ENCODE measurements around the gene COMTD1. TPM values are rescaled to one million over a fixed set of nuclear protein-coding genes. Genes with fewer than 3 reads are reported as not detected.
A peak's percentile ranks its signal among the peaks of the same experiment; 100 is the strongest.

Gene COMTD1
- total RNA-seq, 3 donors from 2014 or later = 42.9 to 76.3 (median 72.3) TPM

DNA sequence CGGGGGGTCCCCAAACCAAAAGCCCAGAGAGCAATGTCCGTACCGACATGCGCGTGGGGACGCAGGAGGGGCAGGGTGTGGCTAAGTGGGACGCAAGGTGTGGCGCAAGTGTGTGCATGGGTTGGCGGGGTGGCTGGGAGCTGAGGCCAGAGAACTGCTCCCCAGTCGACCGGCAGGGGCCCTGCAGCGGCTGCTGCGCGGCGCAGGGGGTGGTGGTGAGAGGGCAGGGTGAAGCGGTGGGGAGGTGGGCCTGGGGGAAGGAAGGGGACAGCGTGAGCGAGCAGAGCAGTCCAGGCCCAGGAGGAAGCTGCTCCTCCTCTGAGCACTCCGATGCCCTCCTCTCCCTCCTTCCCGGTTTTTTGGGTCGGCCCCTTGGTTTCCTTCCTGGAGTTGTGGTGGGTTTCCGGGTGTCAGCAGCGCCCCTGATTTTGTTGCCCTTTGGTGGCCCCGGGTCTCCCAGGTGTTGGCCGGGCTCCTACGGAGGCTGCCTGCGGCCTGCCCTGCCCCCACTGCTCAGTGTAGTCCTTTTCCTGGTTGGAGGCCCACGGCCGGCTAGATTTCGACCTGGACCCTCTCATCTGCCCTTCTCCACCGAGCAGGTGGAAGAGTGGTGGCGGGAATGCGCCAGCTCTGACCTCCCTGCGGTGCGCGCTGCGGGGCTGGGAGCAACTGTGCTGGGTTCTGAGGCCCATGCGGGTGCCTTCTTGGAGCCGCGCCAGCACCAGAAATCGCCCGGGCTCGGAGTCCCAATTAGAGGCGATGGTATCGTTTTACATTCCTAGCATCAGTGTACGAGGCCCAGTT lies 40.5 kb upstream of the COMTD1 start:
- Histone ChIP-seq H3K4me3 (no peak overlapping the region), H3K36me3 (ENCODE audit: low read depth) (no peaks in the 10 kb centered on the region), H3K4me1 (ENCODE audit: low read depth) (no peaks in the 10 kb centered on the region), H3K9me3 (no peaks in the 10 kb centered on the region)
- DNase-seq (peak; percentile 61 to 75 (median 65)), ATAC-seq (peak; percentile 87)
- intact Hi-C loops (cut with DNase I, micrococcal nuclease) = no loop called here
- TF ChIP-seq, protein P1, sequence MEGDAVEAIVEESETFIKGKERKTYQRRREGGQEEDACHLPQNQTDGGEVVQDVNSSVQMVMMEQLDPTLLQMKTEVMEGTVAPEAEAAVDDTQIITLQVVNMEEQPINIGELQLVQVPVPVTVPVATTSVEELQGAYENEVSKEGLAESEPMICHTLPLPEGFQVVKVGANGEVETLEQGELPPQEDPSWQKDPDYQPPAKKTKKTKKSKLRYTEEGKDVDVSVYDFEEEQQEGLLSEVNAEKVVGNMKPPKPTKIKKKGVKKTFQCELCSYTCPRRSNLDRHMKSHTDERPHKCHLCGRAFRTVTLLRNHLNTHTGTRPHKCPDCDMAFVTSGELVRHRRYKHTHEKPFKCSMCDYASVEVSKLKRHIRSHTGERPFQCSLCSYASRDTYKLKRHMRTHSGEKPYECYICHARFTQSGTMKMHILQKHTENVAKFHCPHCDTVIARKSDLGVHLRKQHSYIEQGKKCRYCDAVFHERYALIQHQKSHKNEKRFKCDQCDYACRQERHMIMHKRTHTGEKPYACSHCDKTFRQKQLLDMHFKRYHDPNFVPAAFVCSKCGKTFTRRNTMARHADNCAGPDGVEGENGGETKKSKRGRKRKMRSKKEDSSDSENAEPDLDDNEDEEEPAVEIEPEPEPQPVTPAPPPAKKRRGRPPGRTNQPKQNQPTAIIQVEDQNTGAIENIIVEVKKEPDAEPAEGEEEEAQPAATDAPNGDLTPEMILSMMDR (IDR thresholded peaks at IDR 0.05) = no peak

DNA sequence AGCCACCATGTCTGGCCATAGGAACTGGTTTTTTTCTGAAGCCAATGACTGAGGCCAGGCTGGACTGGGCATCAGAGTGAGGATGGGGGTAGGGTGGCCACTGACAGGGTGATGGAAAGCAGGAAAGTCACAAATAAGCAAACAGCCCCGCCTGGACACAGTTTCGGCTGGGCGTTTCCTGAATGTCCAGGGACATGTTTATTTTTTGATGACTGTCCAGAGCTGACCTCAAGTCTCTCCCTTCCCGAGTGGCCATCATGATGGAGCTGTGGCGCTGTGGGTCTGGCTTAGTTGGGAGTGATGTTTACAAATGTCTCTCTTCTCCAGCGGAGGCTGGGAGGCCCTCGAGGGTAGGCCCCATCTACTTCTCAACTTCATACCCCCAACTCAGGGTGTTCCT lies 37.1 kb upstream of the COMTD1 start:
- ATAC-seq (peak; percentile 9), DNase-seq (no peak)
- intact Hi-C loops (cut with DNase I, micrococcal nuclease) = no loop called here
- TF ChIP-seq, protein P1 (IDR thresholded peaks at IDR 0.05) = no peak
- H3K36me3 ChIP-seq (ENCODE audit: low read depth) = no peaks in the 10 kb centered on the region
- H3K9me3 ChIP-seq = no peaks in the 10 kb centered on the region
- no peak overlapping the region for H3K4me3 ChIP-seq
- no peaks in the 10 kb centered on the region for H3K4me1 ChIP-seq (ENCODE audit: low read depth)

DNA sequence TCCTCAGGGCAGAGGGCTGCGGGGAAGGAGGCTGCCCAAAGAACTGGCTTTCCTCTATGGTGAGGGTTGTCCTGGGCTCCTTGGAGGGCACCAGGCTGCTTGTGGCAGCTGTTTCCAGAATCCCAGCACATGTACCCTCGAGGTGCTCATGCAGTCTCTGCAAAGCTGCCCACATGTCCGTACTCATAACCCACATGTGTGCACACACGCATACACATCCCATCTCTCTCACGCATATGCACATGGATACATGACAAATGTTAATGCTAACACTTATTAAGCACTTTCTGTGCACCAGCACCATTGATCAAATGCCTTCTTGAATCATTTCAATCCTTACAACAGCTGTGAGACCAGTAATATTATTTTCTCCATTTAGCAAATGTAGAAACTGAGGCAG lies 36.3 kb upstream of the COMTD1 start:
- no peaks in the 10 kb centered on the region for H3K4me1 ChIP-seq (ENCODE audit: low read depth)
- H3K36me3 ChIP-seq (ENCODE audit: low read depth) = no peaks in the 10 kb centered on the region
- TF ChIP-seq, protein P1 (IDR thresholded peaks at IDR 0.05) = no peak
- intact Hi-C loops (cut with DNase I, micrococcal nuclease) = no loop called here
- H3K4me3 ChIP-seq = no peak overlapping the region
- no peak for ATAC-seq
- H3K9me3 ChIP-seq = no peaks in the 10 kb centered on the region
- DNase-seq = no peak

DNA sequence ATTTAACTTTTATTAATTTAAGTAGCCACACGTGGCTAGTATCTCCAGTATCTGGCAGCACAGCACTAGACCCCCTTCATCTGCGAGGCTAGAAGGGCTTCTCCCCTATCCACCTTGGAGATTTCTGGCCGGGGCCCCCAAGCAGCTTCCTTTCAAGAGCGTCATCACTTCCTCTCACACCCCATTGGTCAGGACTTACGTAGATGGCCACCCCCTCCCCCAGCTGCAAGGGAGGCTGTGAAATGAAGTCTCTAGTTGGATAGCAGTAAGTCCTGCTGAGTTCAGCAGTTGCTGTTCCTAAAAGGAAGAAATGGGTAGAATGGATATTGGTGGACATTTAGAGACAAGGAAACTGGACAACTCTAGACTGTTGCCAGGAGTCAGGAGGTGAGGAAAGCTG lies 33.8 kb upstream of the COMTD1 start:
- DNase-seq (no peak), ATAC-seq (no peak)
- Histone ChIP-seq H3K4me3 (no peak overlapping the region), H3K9me3 (no peaks in the 10 kb centered on the region), H3K4me1 (ENCODE audit: low read depth) (no peaks in the 10 kb centered on the region), H3K36me3 (ENCODE audit: low read depth) (no peaks in the 10 kb centered on the region)
- TF ChIP-seq, protein P1 (IDR thresholded peaks at IDR 0.05) = no peak
- intact Hi-C loops (cut with DNase I, micrococcal nuclease) = no loop called here

DNA sequence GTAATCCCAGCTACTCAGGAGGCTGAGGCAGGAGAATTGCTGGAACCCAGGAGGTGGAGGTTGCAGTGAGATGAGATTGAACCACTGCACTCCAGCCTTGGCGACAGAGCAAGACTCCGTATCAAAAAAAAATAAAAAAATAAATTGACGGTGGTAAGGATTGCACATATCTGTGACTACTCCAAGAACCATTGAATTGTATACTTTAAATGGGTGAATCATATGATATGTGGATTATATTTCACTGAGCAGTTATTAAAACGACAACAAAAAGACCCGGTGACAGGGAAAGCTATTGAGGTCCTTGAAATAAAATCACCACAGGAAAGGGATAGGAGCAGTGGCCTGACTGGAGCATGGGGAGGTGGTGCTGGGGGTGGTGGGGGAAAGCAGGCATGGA lies 31.2 kb upstream of the COMTD1 start:
- intact Hi-C loops (cut with DNase I, micrococcal nuclease) = no loop called here
- DNase-seq (no peak), ATAC-seq (no peak)
- H3K9me3 ChIP-seq = no peaks in the 10 kb centered on the region
- H3K4me3 ChIP-seq = no peak overlapping the region
- H3K4me1 ChIP-seq (ENCODE audit: low read depth) = peaks cover 5% of the 10 kb centered on the region
- no peaks in the 10 kb centered on the region for H3K36me3 ChIP-seq (ENCODE audit: low read depth)
- TF ChIP-seq, protein P1 (IDR thresholded peaks at IDR 0.05) = no peak
